Cerebellar nuclear complex (tissue), 1 donor: Measurements from ENCODE around the gene MACROH2A1.
"Not testable (repeated sequence)": the region's sequence is repeated elsewhere in the genome, so short reads cannot be mapped to it uniquely, and the experiment has no call there.

Experiments used
- DNase-seq, 2 experiments: peaks; one replicate each; lab custom pipeline; 2025; lab: John Stamatoyannopoulos, UW

Gene MACROH2A1

DNA sequence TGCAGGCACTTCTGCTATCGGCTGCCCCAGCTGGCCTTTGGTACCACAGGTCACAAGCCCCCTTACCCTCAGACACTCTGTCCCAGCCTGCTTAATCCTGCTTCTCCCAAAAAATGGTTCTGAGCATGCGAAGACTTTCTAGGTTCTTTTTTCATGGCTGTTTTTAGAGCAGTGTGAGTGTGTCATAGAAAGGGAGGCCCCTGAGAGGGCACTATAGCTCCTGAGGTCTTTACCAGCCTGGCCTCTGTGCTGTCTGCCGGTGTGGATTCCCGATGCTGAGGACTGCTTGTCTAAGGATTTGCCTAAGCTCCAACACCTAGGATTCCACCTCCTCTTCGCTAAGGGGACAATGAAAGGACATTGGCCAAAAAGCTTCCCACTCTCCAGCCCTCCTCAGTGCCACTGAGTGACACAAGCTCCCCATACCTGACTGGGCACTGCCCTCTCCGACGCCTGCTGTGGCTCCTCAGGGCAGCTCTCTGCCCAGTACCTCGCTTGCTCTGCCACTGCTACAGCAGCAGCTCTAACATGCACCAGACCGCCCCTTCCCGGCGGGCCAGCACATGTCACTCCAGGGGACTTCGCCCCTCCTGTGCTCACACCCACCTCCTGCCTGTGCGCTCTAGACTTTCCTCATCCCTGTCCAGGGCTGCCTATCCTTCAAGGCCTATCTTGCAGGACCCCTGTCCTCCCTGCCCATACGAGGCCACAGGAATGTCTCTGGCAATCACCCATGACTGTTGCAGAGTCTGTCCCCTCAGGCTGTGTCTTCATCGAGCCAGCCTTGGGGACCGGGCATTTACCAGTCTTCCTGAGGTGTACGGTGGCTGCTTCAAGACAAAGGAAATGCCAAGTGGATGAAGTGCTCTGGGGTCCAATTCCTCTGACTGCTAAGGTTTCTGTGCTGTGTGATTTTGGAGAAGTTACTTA lies 21.0 kb downstream of the MACROH2A1 start:
- no peak for DNase-seq

DNA sequence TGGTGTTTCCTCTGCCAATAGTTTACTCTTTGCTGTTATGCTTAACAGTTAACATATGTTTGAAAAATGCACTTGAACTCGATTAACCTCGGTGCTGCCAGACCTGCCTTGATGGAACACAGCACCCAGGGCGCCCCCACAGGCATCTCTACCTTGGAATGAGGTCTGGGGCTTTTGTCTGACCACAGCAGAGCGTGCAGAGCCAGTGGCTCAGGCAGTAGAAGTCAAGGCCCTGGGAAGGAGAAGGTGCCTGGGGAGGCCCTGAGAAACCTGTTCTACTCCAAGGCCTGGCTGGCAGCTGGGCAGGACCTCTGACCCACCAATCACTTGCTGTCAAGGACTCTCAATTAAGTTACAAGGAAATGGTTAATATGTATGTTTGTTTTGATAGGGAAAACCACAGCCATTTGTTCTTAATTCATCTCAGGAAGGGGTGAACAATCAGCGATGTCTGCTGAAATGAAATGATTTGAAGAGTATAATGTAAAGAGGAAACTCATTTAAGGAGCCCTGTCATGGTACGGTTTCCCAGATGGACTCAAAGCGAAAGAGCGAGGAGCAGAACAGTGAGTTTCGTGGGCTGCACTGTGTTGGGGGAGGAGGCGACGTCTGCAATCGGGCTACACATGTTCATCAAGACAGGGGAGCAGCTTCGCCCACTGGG lies 21.9 kb downstream of the MACROH2A1 start:
- DNase-seq: no peak

- DNase-seq: peak in 1 of 2 experiments; percentile 27
Measured at GRCh38 chr5:135375040-135375793, 23.8 kb downstream of the MACROH2A1 start.

- no peak for DNase-seq
Measured at GRCh38 chr5:135373736-135374515, 25.1 kb downstream of the MACROH2A1 start.

- DNase-seq: no peak
Measured at GRCh38 chr5:135372654-135373381, 26.2 kb downstream of the MACROH2A1 start.

DNA sequence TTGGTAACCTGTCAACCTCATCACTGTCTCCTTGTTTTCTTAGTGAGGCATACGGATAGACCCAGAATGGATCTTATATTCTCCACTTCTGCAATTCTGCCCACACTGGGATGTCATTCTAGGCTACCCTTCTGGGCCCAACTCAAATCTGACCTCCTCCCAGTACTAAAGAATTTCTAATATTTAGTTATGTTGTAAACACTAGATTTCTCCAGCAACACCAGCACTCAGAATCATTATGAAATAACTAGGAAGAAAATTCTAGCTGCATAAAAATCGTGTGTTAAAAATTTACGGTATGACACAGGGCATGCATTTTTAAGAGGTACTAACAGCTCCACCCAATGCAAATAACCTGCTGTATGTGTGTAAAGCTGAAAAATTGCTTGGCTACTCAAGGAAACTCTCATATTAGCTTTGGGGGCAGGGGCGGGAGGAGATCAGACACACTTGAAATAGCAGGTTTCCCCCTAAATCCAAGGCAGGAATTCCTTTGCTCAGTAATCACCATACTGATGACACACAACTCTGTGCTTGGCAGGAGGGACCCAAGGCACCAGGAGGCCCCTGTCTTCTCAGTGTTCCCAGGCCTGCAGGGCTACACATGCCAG lies 27.3 kb downstream of the MACROH2A1 start:
- DNase-seq: no peak

- DNase-seq: no peak
Measured at GRCh38 chr5:135369952-135370351, 29.1 kb downstream of the MACROH2A1 start.

GRCh38 chr5:135367554-135367953 lies 31.5 kb downstream of the MACROH2A1 start:
- DNase-seq: no peak

DNA sequence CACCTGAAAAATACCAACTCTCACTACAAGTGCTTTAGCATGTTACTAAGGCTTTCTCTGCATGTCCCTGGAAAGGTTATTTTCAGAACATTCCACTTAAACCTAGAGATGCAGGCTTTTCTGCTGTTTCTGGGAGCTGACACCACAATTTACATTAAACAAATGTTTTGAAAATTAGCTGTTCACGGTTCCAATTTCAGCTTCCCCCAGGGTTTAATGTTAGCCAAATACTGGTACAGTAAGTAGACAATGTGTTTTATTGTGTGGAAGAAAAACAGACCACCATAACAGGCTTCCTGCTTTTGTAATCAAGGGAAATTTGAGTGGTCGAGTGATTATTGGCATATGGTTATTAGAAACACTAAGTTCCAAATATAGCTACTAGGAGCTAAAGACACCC lies 32.0 kb downstream of the MACROH2A1 start:
- DNase-seq: no peak

DNA sequence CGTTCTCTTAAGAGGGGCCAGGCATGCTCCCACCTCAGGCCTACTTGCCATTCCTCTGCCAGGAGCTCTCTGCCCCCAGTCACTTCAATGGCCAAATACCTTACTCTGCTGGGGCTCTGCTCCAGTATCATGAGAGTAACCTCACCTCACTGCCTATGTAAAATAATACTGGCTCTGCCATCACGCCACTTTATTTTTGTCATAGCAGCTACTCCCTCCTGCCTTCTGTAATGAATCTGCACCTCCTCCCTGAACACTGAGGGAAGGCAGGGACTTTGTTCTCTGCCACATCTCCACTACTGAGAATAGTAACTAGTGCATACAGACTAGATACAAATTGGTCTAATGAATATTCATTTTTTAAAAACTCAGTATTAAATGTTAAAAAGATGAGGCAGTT lies 33.8 kb downstream of the MACROH2A1 start:
- no peak for DNase-seq

DNA sequence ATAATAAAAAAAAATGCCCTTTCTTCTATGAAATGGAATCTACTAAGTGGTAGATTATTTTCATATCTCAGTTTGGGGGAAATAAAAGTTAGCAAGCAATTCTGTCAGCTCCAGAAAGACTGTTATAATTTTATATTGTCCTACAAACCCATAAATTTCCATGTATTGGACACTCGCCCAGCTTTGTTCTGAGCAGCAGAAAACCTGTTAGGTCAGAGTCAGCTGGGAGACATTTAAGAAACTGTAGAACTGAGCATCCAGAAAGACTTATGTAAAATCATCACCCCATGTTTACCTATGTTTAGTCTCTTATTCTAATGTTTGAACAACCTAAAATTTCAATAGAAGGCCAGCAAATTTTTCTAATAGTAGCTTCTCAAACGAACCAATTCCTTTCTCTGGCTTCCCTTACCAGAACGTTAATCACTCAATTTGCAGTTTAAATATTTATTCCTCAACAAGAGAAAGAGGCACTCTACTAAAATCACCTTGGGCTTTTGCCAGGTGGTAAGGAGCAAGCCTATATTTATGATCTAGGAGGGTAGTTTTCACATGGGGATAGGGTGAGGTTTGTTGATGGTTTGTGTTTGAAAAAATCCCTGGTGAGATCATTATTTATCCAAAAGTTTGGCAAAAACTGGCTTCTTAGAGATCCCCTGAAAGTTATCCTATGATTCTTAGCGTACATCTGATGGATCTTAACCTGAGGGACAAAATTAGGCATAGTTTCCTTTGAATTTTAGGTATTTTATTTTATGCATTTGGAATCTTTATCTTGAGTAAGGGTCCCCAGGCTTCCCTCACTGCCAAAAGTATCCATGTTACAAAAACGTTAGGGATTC lies 34.4 kb downstream of the MACROH2A1 start:
- DNase-seq: no peak

DNA sequence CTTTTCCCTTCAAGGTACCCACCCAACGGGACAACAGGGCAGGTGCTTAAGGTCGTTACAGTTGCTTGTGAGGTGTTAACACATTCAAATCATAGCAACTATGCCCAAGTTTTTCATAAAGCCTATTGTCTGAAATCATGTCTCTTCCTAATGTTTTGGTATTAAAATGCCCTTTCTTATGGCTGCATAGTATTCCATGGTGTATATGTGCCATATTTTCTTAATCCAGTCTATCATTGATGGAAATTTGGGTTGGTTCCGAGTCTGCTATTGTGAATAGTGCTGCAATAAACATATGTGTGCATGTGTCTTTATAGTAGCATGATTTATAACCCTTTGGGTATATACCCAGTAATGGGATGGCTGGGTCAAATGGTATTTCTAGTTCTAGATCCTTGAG lies 35.7 kb downstream of the MACROH2A1 start:
- DNase-seq: not testable (repeated sequence)

DNA sequence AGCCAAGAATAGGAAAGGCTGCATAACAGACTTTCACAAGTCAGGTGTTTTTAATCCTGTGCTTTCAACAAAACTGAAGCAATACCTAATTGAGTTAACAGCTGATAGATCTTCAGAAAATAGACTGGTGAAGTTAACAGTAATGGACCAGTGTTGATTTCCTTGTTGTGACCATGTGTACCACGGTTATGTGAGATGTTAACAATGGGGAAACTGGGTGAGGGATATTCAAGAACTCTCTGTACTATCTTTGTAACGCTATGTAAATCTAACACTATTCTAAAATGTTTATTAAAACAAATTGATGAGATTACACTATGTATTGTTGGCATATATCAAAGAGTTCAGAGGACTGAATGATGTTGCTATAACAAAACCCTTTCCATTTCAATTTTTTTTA lies 36.9 kb downstream of the MACROH2A1 start:
- no peak for DNase-seq

DNA sequence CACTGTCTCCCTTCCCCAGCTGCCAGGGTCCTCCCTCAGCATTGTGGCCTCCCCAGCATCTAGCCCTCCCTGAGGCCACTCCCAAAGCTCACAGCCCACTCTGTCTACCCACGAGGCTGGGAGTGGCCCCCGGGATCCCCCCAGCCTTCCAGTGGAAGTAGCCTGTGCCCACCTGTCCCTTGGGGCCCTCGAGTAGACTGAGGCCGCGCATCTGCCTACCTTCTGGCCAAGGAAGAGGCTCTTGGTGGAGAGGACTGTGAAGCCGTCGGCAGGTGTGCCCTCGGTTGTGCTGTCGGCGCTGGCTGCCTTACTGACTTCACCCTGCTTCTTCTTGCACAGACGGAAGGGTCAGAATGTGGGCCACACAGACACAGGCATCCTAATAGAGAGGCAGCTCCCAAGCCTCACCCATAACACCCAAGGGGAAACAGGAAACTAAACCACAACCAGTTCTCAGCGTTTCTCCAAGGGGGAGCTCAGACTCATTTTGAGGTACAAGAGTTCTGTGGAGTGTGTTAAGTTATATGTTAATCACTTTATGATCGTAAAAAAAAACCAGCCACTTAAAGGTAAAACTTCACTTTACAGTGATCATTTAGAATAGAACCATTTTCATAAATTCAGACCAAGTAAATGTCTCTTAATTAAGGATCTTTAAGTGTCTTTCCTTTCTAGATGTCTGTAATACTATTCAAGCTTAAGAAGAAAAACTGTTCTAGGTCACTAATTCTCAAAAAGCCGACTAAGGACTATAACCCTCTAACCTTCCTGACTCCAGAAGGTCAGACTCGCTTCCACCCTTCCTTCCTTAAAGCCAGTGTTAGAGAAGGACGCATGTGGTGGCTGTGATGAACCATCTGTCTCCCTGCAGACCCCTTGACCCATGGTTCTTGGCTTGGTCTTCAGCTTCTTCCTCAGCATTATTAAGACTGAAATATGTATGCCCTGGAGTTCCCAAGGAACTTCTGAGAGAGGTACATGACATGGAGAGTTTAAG lies 38.5 kb downstream of the MACROH2A1 start:
- no peak for DNase-seq

- DNase-seq: no peak
Measured at GRCh38 chr5:135359374-135360165, 39.5 kb downstream of the MACROH2A1 start.

DNA sequence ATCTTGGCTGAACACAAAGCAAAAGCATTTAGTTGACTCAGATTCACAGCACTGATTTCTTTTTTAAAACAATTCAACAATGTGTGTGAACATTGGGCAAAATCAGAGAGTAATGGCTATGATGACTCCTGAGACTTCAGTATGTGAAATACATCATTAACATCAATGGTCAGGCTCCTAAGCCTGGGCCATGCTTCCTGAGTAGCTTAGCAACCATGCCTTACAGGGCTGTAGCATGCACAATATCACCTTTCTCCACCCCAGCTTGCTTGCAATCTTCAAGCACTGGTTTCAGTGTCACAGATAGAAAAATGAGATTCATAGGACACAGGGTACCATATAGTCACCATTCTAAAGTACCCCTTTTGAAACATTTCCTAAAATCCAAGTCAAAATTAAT lies 41.3 kb downstream of the MACROH2A1 start:
- no peak for DNase-seq

GRCh38 chr5:135356522-135357318 lies 42.3 kb downstream of the MACROH2A1 start:
- no peak for DNase-seq
